IMR-90 (cell line): ENCODE measurements around the gene UBN1. TPM values are rescaled to one million over a fixed set of nuclear protein-coding genes. Genes with fewer than 3 reads are reported as not detected.

Experiments
- ATAC-seq: fragments of 200-7000 bp; cut with Tn5 transposase; 2 replicates; pipeline ENCODE4 v1.9.1; 2020; ENCODE audit warnings: low read depth, mild to moderate bottlenecking, moderate library complexity
- BruUV-seq: library from RNA; stranded (reverse); fragments of 400-500 nt; replicated peaks from 2 replicates; lab custom pipeline; 2021; lab: Mats Ljungman, UMichigan
- CTCF ChIA-PET: fragments of 300-600 bp; formaldehyde crosslinking; extraction: SDS; loops from one replicate; lab custom pipeline; 2021; ENCODE audit warnings: antibody characterized with exemption; lab: Yijun Ruan, JAX
- POLR2A ChIA-PET: fragments of 300-600 bp; sonication (Branson Sonifier 250); formaldehyde crosslinking; loops from one replicate; lab custom pipeline; 2022; ENCODE audit warnings: antibody characterized with exemption; ENCODE audit not compliant: unreplicated experiment; lab: Charles Lee
- DNase-seq: peaks from one replicate; pipeline ENCODE4 v3.0.0; 2013
- H2AFZ ChIP-seq: replicated peaks from 2 replicates; pipeline ENCODE3; 2013; ENCODE audit warnings: low read length, mild to moderate bottlenecking; ENCODE audit not compliant: poor library complexity
- H2AK5ac ChIP-seq: 2 replicates; pipeline ENCODE4 v1.6.1; 2013; ENCODE audit warnings: low read depth, low read length, inconsistent platforms
- H2AK9ac ChIP-seq: replicated peaks from 2 replicates; pipeline ENCODE3; 2013; ENCODE audit warnings: mild to moderate bottlenecking, low read depth, low read length, moderate library complexity; ENCODE audit not compliant: poor library complexity
- H2BK120ac ChIP-seq: 2 replicates; pipeline ENCODE4 v1.6.1; 2013; ENCODE audit warnings: low read depth, low read length, inconsistent platforms
- H2BK15ac ChIP-seq: 3 replicates; pipeline ENCODE4 v1.6.1; 2013; ENCODE audit warnings: low read depth, low read length, inconsistent platforms
- H2BK20ac ChIP-seq: 2 replicates; pipeline ENCODE4 v1.6.1; 2013; ENCODE audit warnings: low read depth, mild to moderate bottlenecking, inconsistent platforms, low read length, moderate library complexity
- H2BK5ac ChIP-seq: 2 replicates; pipeline ENCODE4 v1.6.1; 2013; ENCODE audit warnings: mild to moderate bottlenecking, low read depth, low read length, inconsistent platforms; ENCODE audit not compliant: poor library complexity, severe bottlenecking
- H3K14ac ChIP-seq: replicated peaks from 2 replicates; pipeline ENCODE4 v1.6.1; 2013; ENCODE audit warnings: low read depth, low read length, inconsistent platforms
- H3K18ac ChIP-seq: 2 replicates; pipeline ENCODE4 v1.6.1; 2013; ENCODE audit warnings: low read depth, low read length, control low read depth
- H3K23ac ChIP-seq: 2 replicates; pipeline ENCODE4 v1.6.1; 2013; ENCODE audit warnings: low read depth, low read length, inconsistent platforms
- H3K27ac ChIP-seq: 2 replicates; pipeline ENCODE4 v1.5.1; 2013; ENCODE audit warnings: mild to moderate bottlenecking, control low read depth, low read length; ENCODE audit not compliant: insufficient read depth
- H3K27me3 ChIP-seq: 2 replicates; pipeline ENCODE4 v1.6.1; 2013; ENCODE audit warnings: low read length; ENCODE audit not compliant: control insufficient read depth, insufficient read depth
- H3K36me3 ChIP-seq: 2 replicates; pipeline ENCODE4 v1.6.1; 2013; ENCODE audit warnings: low read length, mixed read lengths; ENCODE audit not compliant: control insufficient read depth, insufficient read depth
- H3K4ac ChIP-seq: 2 replicates; pipeline ENCODE4 v1.6.1; 2013; ENCODE audit warnings: low read depth, low read length, inconsistent platforms
- H3K4me1 ChIP-seq: 2 replicates; pipeline ENCODE4 v1.6.1; 2013; ENCODE audit warnings: low read length, mixed read lengths; ENCODE audit not compliant: control insufficient read depth, insufficient read depth
- H3K4me2 ChIP-seq: 2 replicates; pipeline ENCODE4 v1.6.1; 2013; ENCODE audit warnings: low read depth, mild to moderate bottlenecking, control low read depth, low read length, moderate library complexity
- H3K4me3 ChIP-seq: 2 replicates; pipeline ENCODE4 v1.5.1; 2013; ENCODE audit warnings: low read depth, mild to moderate bottlenecking, control low read depth, low read length, moderate library complexity; ENCODE audit not compliant: insufficient read depth
- H3K56ac ChIP-seq: 2 replicates; pipeline ENCODE4 v1.6.1; 2013; ENCODE audit warnings: low read length, inconsistent platforms; ENCODE audit not compliant: insufficient read depth; ENCODE audit errors: extremely low read depth
- H3K79me1 ChIP-seq, 2 experiments: 2 replicates each; pipeline ENCODE4 v1.6.1; 2013; ENCODE audit warnings: low read length in 2 of 2, inconsistent platforms in 1 of 2, low read depth in 1 of 2
- H3K9ac ChIP-seq: 2 replicates; pipeline ENCODE4 v1.6.1; 2013; ENCODE audit warnings: low read depth, low read length, control low read depth
- H3K9me1 ChIP-seq: 2 replicates; pipeline ENCODE4 v1.6.1; 2013; ENCODE audit warnings: low read length, inconsistent platforms; ENCODE audit not compliant: insufficient read depth
- H3K9me3 ChIP-seq: 2 replicates; pipeline ENCODE4 v1.6.1; 2013; ENCODE audit warnings: low read length; ENCODE audit not compliant: control insufficient read depth, insufficient read depth
- H4K20me1 ChIP-seq: 2 replicates; pipeline ENCODE4 v1.6.1; 2013; ENCODE audit warnings: low read length, inconsistent platforms; ENCODE audit not compliant: insufficient read depth
- H4K5ac ChIP-seq: 2 replicates; pipeline ENCODE4 v1.6.1; 2013; ENCODE audit warnings: mild to moderate bottlenecking, low read depth, low read length, control low read depth
- H4K8ac ChIP-seq, 2 experiments: 2 replicates each; pipeline ENCODE4 v1.6.1; 2013; ENCODE audit warnings: low read depth in 2 of 2, low read length in 2 of 2, control low read depth in 1 of 2, inconsistent platforms in 1 of 2
- H4K91ac ChIP-seq: 2 replicates; pipeline ENCODE4 v1.6.1; 2013; ENCODE audit warnings: low read depth, low read length, inconsistent platforms; ENCODE audit not compliant: insufficient read depth
- CHD1 ChIP-seq: IDR thresholded peaks from 2 replicates; pipeline ENCODE4 v1.6.1; 2012; ENCODE audit warnings: low read depth, low read length, improper control_type of control experiment
- FOS ChIP-seq: fragments of 150-350 bp; IDR thresholded peaks from 2 replicates; pipeline ENCODE4 v1.6.1; 2016; ENCODE audit warnings: low read depth, low read length
- MXI1 ChIP-seq: IDR thresholded peaks from 2 replicates; pipeline ENCODE4 v1.6.1; 2012; ENCODE audit warnings: low read depth, mild to moderate bottlenecking, low read length, moderate library complexity, borderline replicate concordance
- WGBS, 2 experiments: methylation state at CpG; one replicate each; pipeline versions ENCODE4 v1.1.5 to v1.1.7; 2013; ENCODE audit warnings: missing lambda C conversion rate in 2 of 2; ENCODE audit not compliant: insufficient read length in 1 of 2; ENCODE audit errors: extremely low coverage in 2 of 2; 5-methylcytosine and 5-hydroxymethylcytosine counted together
- dilution Hi-C: fragments of 300-500 bp; cut with HindIII; formaldehyde crosslinking; loops from one replicate; pipeline ENCODE4 v1.14.3; 2018; ENCODE audit warnings: low sequenced_read_pairs; ENCODE audit not compliant: unreplicated experiment
- in situ Hi-C: fragments of 300-500 bp; cut with MboI; formaldehyde crosslinking; loops from 3 replicates; pipeline ENCODE4 v1.14.3; 2019; ENCODE audit warnings: low sequenced_read_pairs, inconsistent platforms, mixed read lengths
- intact Hi-C: fragments of 100-400 bp; cut with micrococcal nuclease; formaldehyde crosslinking; loops from 2 replicates; pipeline ENCODE4 v1.10.0; 2022
- polyA plus RNA-seq, 3 experiments: library from polyadenylated mRNA; depleted of rRNA; stranded (reverse); fragments of >200 nt; gene quantifications; 2 replicates each; pipeline ENCODE4 v1.2.3, GENCODE V29; 2012; ENCODE audit warnings: low replicate concordance in 1 of 3
- total RNA-seq: library from RNA; depleted of rRNA; stranded (reverse); fragments of >200 nt; gene quantifications from 2 replicates; pipeline ENCODE4 v1.2.3, GENCODE V29; 2012

The UBN1 gene
- total and polyA plus RNA-seq, 2 of the 4 experiments (the other 2 are of a cell fraction): 5.7 to 16.3 TPM

GRCh38 chr16:4847774-4848587 lies 700 bp downstream of the UBN1 start:
- no peaks in the 10 kb centered on the region for H3K9me3 ChIP-seq
- POLR2A ChIA-PET: no interaction called here
- peak overlapping the region; percentile 49 for H3K14ac ChIP-seq
- dilution Hi-C loops: no loop called here
- in situ Hi-C loops: no loop called here
- peak overlapping the region; percentile 88 for H3K4me3 ChIP-seq
- intact Hi-C loops: loop anchor here (1.0 to 5.0 kb wide), 3 partner anchors 95 to 184 kb away; partner anchors contain the start of gene NAGPA
- H3K4ac ChIP-seq: peak overlapping the region; percentile 3; the same call in 1 of the 2 replicates
- 0 out of 2 replicates have a peak overlapping the region, but pooled peaks have one; percentile 7 for H3K56ac ChIP-seq
- peaks cover 11% of the 10 kb centered on the region for H3K4me1 ChIP-seq
- H3K79me1 ChIP-seq: peaks cover 15 to 50% of the 10 kb centered on the region in 2 experiments
- no peak overlapping the region for H3K18ac ChIP-seq
- peak overlapping the region; percentile 94 for H3K4me2 ChIP-seq
- 1% methylated on average over 33 of the region's 83 CpGs; no CpG with 5 or more reads in 1 of the 2 experiments for WGBS, 2 experiments
- no peak overlapping the region for H2BK120ac ChIP-seq
- no TSS peak for BruUV-seq
- DNase-seq (peak; percentile 64), ATAC-seq (no peak; the same call in none of the 2 replicates)
- H2BK15ac ChIP-seq: no peak overlapping the region
- peak overlapping the region; percentile 49 for H3K27ac ChIP-seq
- peaks cover 11% of the 10 kb centered on the region for H3K36me3 ChIP-seq
- H3K9ac ChIP-seq: peak overlapping the region; percentile 72
- H2AK5ac ChIP-seq: no peak overlapping the region
- peak overlapping the region; percentile 93 for H2AK9ac ChIP-seq
- H4K5ac ChIP-seq: no peak overlapping the region
- peaks cover 56% of the 10 kb centered on the region for H4K20me1 ChIP-seq
- H2BK5ac ChIP-seq: peak overlapping the region; percentile 32
- H3K23ac ChIP-seq: peak overlapping the region; percentile 32
- peaks cover 3% of the 10 kb centered on the region; the same call in 1 of the 2 replicates for H3K9me1 ChIP-seq
- H3K27me3 ChIP-seq: no peaks in the 10 kb centered on the region
- H2BK20ac ChIP-seq: no peak overlapping the region
- TF ChIP-seq FOS (no peak), CHD1 (no peak), MXI1 (peak; percentile 60; the same call in 1 of the 2 replicates)
- H2AFZ ChIP-seq: peak overlapping the region; percentile 95
- peak overlapping the region in 1 of 2 experiments; percentile 6; a peak in 1 of 4 replicates for H4K8ac ChIP-seq
- CTCF ChIA-PET: no interaction called here
- H4K91ac ChIP-seq: no peak overlapping the region
